Thyroid gland (tissue), 4 donors: ENCODE data around the gene LHCGR. TPM values are rescaled to one million over a fixed set of nuclear protein-coding genes. Genes with fewer than 3 reads are reported as not detected.
A peak's percentile ranks its signal among the peaks of the same experiment; 100 is the strongest.

Experiments
- DNase-seq, 2 donors: peaks; one replicate each; pipeline ENCODE4 v3.0.0-alpha.2; 2019
- H3K27ac ChIP-seq, 3 donors: fragments of 200-600 bp; sonication (generic); 1 replicate in 2 of 3; 2 replicates in 1 of 3; pipeline ENCODE4 v1.5.1; 2016 to 2019; ENCODE audit warnings: mild to moderate bottlenecking in 1 of 3, moderate library complexity in 1 of 3
- H3K27me3 ChIP-seq: fragments of 200-600 bp; sonication (generic); one replicate; pipeline ENCODE4 v1.5.1; 2019
- H3K36me3 ChIP-seq, 2 donors: fragments of 200-600 bp; sonication (generic); one replicate each; pipeline ENCODE4 v1.5.1; 2016 to 2019
- H3K4me1 ChIP-seq, 2 donors: fragments of 200-600 bp; sonication (generic); one replicate each; pipeline ENCODE4 v1.5.1; 2017 to 2019
- H3K4me3 ChIP-seq, 3 donors: fragments of 200-600 bp; sonication (generic); replicated peaks in 1 of 3; 1 replicate in 2 of 3; 2 replicates in 1 of 3; pipeline ENCODE4 v1.5.1; 2016; ENCODE audit warnings: mild to moderate bottlenecking in 1 of 3
- H3K9me3 ChIP-seq: fragments of 200-600 bp; sonication (generic); one replicate; pipeline ENCODE4 v1.5.1; 2017
- POLR2A ChIP-seq, 2 donors: fragments of 450-650 bp; IDR thresholded peaks; one replicate each; pipeline ENCODE4 v1.6.1; 2017; ENCODE audit warnings: antibody characterized with exemption in 2 of 2, mild to moderate bottlenecking in 2 of 2, moderate library complexity in 1 of 2
- WGBS, 2 donors: methylation state at CpG; one replicate each; pipeline ENCODE4 v1.1.5; 2017; 5-methylcytosine and 5-hydroxymethylcytosine counted together
- intact Hi-C: fragments of 100-400 bp; cut with DNase I; formaldehyde crosslinking; loops from one replicate; pipeline ENCODE4 v1.15.1; 2023
- total RNA-seq, 4 donors: library from RNA; depleted of rRNA; stranded (reverse); fragments of >200 nt; gene quantifications; one replicate each; pipeline ENCODE4 v1.2.3, GENCODE V29; 2016
- TF ChIP-seq, protein P1 (sequence below), 6 experiments: fragments of 200-600 bp in 3 of 6; fragments of 450-650 bp in 3 of 6; sonication (generic) in 3 of 6; IDR thresholded peaks; one replicate each; pipeline ENCODE4 v1.5.1; 2016 to 2019; ENCODE audit warnings: antibody characterized with exemption in 6 of 6, mild to moderate bottlenecking in 2 of 6, inconsistent platforms in 1 of 6, moderate library complexity in 1 of 6

LHCGR gene
- total RNA-seq, 4 donors from 2014 or later: 0.59 to 1.7 (median 1.1) TPM

DNA sequence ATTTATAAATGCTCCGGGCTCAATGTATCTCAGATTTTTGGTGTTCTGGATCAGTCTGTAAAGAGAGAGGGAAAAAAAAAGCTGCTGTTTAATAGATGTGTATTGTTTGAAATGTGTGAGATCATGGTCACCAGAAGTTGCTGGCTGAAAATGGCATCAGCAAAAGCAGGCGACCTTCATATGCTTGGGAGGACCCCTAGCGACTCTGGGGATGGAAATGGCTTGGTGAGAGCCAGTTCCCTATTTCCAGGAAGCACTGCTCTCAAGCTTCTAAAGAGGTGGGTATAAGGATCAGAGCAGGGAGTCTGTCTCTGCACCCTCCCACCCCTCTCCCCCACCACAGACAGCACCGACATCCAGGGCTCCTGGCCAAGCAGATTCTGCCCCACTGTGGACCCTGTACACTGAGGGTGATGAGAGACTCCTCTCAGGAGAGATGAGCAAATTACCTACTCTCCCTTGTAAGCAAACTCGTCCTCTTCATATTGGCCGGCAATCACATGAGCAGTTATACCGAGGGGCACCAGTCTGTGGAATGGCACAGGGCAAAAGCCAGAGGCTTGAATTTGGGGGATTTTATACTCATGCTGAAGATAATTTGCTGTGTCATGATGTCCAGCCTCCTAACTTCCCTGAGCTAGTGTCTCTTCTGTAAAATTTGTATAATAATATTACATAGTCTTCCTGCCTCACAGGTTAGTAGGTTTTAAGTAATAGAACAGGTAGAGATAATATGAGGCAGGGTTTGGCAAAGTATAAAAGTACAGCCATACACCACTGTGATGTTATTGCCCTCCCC is 29.6 kb downstream of the LHCGR start:
- intact Hi-C loops: loop anchor here (10.0 kb wide), 1 partner anchor 121 kb away; no protein-coding TSS in a partner anchor
- 69 to 75% methylated on average over 7 of the region's 7 CpGs for WGBS, 2 donors
- no peak overlapping the region for H3K27ac ChIP-seq

DNA sequence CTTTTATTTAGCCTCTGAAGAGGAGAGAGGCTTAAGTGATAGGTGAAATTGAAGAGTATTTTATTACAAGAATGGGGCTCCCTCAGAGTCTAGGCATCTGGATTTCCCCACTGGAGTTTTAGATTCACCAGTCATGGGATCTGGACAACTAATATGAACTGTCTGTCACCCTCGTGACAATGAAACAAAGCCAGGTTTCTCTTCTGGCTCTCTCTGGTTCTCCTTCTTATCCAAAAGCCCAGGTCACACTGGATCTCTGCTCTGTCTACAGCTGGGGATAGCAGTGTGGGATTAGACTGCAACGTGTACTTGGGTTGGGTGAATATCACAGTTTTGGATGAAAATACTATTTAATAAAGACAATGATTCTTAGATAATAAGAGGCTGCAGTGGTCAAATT is 31.2 kb downstream of the LHCGR start:
- intact Hi-C loops: loop anchor here (10.0 kb wide), 1 partner anchor 119 kb away; no protein-coding TSS in a partner anchor
- TF ChIP-seq, protein P1, sequence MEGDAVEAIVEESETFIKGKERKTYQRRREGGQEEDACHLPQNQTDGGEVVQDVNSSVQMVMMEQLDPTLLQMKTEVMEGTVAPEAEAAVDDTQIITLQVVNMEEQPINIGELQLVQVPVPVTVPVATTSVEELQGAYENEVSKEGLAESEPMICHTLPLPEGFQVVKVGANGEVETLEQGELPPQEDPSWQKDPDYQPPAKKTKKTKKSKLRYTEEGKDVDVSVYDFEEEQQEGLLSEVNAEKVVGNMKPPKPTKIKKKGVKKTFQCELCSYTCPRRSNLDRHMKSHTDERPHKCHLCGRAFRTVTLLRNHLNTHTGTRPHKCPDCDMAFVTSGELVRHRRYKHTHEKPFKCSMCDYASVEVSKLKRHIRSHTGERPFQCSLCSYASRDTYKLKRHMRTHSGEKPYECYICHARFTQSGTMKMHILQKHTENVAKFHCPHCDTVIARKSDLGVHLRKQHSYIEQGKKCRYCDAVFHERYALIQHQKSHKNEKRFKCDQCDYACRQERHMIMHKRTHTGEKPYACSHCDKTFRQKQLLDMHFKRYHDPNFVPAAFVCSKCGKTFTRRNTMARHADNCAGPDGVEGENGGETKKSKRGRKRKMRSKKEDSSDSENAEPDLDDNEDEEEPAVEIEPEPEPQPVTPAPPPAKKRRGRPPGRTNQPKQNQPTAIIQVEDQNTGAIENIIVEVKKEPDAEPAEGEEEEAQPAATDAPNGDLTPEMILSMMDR (IDR thresholded peaks at IDR 0.05): no peak
- TF ChIP-seq POLR2A (IDR thresholded peaks at IDR 0.05): no peak

More for the DNA sequence above, 29.6 kb downstream of the LHCGR start:
- no peak for DNase-seq
- Histone ChIP-seq H3K4me1 (peaks cover 24 to 55% of the 10 kb centered on the region in 2 donors), H3K36me3 (no peaks in the 10 kb centered on the region), H3K4me3 (no peak overlapping the region), H3K27me3 (no peaks in the 10 kb centered on the region), H3K9me3 (no peaks in the 10 kb centered on the region)
- TF ChIP-seq POLR2A (IDR thresholded peaks at IDR 0.05): no peak

DNA sequence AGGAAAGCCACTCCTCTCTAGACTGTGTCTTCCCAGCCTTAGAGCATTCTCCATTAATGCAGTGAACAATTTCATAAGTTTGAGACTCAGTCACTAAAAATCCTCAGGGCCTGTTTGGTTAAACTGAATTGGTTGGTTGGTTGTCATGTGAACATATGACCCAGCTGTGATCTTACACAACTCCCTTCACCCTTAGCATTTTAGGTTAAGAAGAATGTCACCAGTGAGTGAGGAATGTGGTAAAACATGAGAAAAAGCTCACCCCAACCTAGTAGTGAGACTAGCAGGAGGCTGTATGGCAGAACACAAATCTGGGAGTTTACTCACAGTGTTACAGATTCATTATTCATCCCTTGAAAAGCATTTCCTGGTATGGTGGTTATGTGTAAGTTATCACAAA is 32.4 kb downstream of the LHCGR start:
- no peak for TF ChIP-seq POLR2A (IDR thresholded peaks at IDR 0.05)
- TF ChIP-seq, protein P1 (IDR thresholded peaks at IDR 0.05): no peak
- intact Hi-C loops: loop anchor here (10.0 kb wide), 1 partner anchor 118 kb away; no protein-coding TSS in a partner anchor
- no peaks in the 10 kb centered on the region for H3K9me3 ChIP-seq
- no peaks in the 10 kb centered on the region for H3K27me3 ChIP-seq
- no peak overlapping the region for H3K4me3 ChIP-seq
- peaks cover 4 to 45% of the 10 kb centered on the region in 2 donors for H3K4me1 ChIP-seq
- no peak for DNase-seq
- no peaks in the 10 kb centered on the region for H3K36me3 ChIP-seq
- H3K27ac ChIP-seq: no peak overlapping the region

More for the DNA sequence above, 31.2 kb downstream of the LHCGR start:
- no peak for DNase-seq
- Histone ChIP-seq H3K27ac (no peak overlapping the region), H3K4me3 (no peak overlapping the region), H3K9me3 (no peaks in the 10 kb centered on the region), H3K4me1 (peaks cover 12 to 45% of the 10 kb centered on the region in 2 donors), H3K36me3 (no peaks in the 10 kb centered on the region), H3K27me3 (no peaks in the 10 kb centered on the region)
- WGBS, 2 donors: 83 to 85% methylated on average over 2 of the region's 2 CpGs

DNA sequence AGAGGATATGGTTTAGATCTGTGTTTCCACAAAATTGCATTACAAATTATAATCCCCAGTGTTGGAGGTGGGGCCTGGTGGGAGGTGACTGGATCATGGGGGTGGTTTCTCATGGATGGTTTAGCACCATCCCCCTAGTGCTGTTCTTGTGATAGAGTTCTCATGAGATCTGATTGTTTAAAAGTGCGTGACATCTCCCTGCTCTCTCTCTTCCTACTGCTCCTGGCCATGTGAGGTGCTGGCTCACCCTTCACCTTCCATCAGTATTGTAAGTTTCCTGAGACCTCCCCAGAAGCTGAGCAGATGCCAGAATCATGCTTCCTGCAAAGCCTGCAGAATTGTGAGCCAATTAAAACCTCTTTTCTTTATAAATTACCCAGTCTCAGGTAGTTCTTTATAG is 33.1 kb downstream of the LHCGR start:
- TF ChIP-seq, protein P1 (IDR thresholded peaks at IDR 0.05): no peak
- no peak for TF ChIP-seq POLR2A (IDR thresholded peaks at IDR 0.05)

DNA sequence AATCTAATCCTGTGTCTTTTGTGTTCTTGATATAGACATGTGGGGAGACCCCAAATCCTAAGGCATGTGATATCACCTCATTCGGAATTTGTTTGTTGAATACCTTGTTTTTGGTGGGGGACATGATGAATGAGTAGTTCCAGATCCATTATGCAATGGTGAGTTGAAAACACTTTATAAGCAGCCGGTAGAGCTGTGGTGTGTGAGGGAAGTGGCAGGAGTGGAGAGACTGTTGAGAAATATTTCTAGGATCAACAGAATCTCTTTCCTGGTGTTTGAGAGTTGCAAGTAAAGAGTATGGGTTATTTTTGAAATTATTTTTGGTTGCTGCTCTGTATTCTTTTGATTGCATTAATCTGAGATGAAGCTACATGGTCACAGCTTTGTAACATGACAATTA is 34.4 kb downstream of the LHCGR start:
- no peak overlapping the region for H3K4me3 ChIP-seq
- H3K9me3 ChIP-seq: no peaks in the 10 kb centered on the region
- H3K27ac ChIP-seq: peak overlapping the region in 1 of 3 donors; percentile 3
- H3K4me1 ChIP-seq: peaks cover 9 to 47% of the 10 kb centered on the region in 2 donors
- H3K27me3 ChIP-seq: no peaks in the 10 kb centered on the region
- intact Hi-C loops: loop anchor here (10.0 kb wide), 1 partner anchor 116 kb away; no protein-coding TSS in a partner anchor
- TF ChIP-seq POLR2A (IDR thresholded peaks at IDR 0.05): no peak
- TF ChIP-seq, protein P1 (IDR thresholded peaks at IDR 0.05): no peak
- H3K36me3 ChIP-seq: no peaks in the 10 kb centered on the region
- 54 to 59% methylated on average over 2 of the region's 2 CpGs for WGBS, 2 donors
- no peak for DNase-seq

More for the DNA sequence above, 33.1 kb downstream of the LHCGR start:
- Histone ChIP-seq H3K27me3 (no peaks in the 10 kb centered on the region), H3K27ac (no peak overlapping the region), H3K36me3 (no peaks in the 10 kb centered on the region), H3K4me1 (peaks cover 7 to 43% of the 10 kb centered on the region in 2 donors), H3K4me3 (no peak overlapping the region), H3K9me3 (no peaks in the 10 kb centered on the region)
- intact Hi-C loops: loop anchor here (10.0 kb wide), 1 partner anchor 118 kb away; no protein-coding TSS in a partner anchor
- peak; percentile 31 to 35 for DNase-seq
- WGBS, 2 donors: 68% methylated on average over 1 of the region's 1 CpG
